Cortex of kidney (tissue), 1 donor: ENCODE data around the gene RSU1.

Source experiments
- DNase-seq: peaks from one replicate; lab custom pipeline; 2025; lab: John Stamatoyannopoulos, UW

Gene RSU1

GRCh38 chr10:16674147-16674703 lies 143.0 kb downstream of the RSU1 start:
- DNase-seq = no peak

DNA sequence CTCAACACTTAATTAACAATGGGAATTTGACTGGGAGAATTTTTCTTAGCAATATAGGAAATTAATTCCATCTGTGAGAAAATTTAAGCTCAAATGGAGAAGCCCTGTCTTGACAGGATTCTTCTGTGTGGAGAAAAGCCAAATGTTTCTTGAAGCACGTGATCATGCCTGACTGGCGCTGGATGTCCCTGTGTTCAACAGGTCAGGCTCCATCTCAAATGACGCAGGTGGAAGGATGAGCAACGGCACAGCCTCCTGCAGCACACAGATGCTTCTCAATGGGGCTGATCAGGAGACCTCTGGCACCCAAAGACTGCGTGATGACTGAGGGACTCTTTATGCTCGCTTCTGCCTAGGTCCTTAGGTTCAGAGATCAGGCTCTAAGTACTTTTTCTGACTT lies 143.8 kb downstream of the RSU1 start:
- DNase-seq = no peak

DNA sequence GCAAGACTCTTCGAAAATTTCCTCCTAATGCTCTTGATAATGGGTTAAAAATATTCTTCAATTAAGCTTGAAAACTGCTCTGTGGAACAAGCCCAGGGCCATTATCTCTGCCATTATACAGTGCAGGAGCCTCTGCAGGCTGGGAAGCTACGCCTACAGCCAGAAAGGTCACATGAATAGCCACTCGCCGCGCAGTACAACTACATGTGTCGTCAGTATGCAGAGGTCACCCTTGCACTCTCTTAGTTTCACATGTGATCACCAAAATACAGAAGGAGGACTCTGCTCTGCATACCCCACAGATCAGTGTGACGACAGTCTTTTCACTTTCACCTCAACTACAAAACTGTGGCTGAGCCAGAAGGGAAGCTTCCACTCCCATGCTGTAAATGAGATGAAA lies 153.8 kb downstream of the RSU1 start:
- DNase-seq = no peak

GRCh38 chr10:16662923-16663322 lies 154.3 kb downstream of the RSU1 start:
- no peak for DNase-seq

- DNase-seq = no peak
Measured at GRCh38 chr10:16656895-16657294, 160.3 kb downstream of the RSU1 start.

- no peak for DNase-seq
Measured at GRCh38 chr10:16653224-16653623, 164.0 kb downstream of the RSU1 start.

- no peak for DNase-seq
Measured at GRCh38 chr10:16652154-16652553, 165.1 kb downstream of the RSU1 start.

DNA sequence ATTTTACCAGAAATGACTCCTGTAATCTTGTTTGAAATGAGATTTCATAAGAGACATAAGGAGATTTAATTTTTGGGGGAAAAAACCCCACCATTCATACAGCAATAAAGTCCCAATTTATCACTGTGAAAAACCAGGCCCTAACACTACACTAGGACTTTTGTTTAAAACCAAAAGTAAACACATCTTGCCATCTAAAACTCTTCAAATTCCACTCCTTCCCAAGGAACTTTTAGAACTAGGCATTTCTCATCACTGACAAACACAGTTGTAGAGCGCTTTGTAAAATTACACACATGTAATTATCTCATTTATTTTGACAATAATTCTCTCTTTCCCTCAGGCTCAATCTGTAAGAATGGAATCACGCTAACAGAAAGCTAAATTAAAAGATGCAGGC lies 167.5 kb downstream of the RSU1 start:
- DNase-seq = no peak

DNA sequence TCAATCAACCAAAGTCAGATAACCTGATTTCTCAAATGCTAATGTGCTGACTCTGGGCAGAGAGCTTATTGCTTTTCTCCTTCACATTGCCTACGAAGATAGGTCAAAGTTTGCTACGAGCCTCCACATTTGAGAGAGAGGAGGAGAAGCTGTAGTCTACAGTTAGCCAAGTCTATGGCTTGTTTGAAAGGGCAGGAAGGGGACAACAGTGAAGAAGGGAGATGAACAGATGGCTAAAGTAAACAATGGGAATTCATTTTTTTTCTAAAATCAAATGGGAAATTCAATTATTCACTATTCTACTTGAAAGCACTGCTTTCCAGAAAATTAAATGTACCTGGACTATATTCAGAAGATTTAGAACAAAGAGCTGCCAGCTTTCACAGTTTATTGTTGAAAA lies 168.9 kb downstream of the RSU1 start:
- no peak for DNase-seq

DNA sequence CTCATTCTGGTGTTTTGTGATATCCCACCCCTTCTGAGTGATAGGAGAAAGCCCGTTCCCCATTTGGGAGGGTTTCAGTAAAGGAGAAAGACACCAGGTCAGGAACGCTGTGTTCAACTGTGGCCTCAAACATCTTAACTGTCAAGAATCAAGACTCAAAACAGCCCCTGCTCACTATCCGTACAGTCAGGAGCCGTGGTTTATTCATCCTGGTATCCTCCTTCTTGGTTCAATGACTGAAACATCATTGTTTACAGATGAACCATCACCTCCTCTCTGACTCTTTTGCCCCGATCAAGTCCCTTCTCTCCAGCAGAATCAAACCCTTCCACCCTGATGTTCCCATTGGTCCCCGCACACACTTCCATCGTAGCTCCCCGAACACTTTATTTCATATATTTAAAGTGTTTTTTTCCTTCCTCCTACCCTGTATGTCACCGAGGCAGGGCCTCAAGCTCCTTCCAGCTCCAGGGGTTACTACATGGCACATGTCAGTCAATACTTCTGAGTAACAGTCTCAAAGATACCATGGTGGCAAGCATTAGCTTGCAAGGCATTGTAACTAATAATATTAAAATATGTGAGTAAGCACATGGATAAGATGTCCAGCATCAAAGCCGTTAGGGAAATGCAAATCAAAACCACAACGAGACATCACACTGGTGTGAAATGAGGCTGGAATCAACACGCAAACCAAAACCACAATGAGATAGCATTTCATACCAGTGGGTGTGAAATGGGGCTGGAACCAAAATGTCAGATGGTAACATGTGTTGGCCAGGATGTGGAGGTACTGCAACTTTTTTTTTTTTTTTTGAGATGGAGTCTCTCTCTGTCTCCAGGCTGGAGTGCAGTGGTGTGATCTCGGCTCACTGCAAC lies 170.8 kb downstream of the RSU1 start:
- no peak for DNase-seq

DNA sequence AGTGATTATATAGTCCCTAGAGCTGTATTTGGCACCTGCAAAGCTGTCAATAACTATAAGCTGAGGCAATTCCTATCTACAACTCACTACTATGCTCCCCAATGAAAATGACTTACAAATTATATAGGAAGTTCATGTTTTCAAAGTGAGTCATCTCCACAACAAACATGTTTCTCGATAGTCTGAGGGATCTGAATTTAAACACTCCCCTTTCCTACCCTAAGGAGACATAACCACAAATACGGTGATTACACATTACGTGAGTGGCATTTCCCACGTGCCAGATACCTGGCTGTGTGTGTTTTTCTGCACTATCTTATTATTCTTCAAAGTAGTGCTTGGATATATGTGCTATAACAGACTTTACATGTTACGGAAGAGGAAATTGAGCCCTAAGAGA lies 173.1 kb downstream of the RSU1 start:
- DNase-seq = no peak

- no peak for DNase-seq
Measured at GRCh38 chr10:16643502-16643901, 173.7 kb downstream of the RSU1 start.

DNA sequence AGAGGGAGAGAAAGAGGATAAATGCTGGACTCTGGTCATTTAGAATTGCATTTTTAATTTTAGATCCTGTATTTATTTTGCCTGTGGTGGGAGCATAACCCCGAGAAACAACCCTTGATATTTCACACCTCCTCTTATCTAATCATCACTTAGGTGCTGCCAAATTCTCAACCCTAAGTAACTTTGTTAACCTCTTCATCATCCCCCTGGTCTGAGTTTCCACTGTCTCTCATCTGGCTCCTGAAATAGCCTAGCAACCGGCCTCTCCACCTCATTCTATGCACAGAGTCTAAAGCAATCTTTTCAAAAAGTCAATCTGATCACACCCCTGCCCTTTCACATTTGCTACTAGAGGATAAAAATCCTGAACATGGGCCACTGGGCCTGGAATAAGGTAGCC lies 177.1 kb downstream of the RSU1 start:
- no peak for DNase-seq

DNA sequence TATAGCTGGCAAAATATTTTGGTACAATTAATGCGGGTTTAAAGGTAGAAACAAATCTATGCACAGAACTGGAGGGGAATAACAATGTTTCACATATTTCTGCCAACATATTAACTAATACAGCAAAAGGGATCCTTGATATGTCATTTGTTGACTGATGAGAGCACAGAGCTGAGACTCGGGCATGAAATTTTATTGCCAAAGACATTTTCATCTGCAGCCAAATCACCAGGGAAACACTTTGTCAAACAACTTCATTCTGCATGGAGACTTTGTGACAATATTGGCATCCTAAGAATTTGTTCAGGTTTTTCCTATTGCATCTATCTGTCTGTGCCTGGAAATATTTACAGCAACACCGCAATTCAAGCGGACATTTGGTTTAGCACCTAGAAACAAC lies 177.8 kb downstream of the RSU1 start:
- DNase-seq = no peak

DNA sequence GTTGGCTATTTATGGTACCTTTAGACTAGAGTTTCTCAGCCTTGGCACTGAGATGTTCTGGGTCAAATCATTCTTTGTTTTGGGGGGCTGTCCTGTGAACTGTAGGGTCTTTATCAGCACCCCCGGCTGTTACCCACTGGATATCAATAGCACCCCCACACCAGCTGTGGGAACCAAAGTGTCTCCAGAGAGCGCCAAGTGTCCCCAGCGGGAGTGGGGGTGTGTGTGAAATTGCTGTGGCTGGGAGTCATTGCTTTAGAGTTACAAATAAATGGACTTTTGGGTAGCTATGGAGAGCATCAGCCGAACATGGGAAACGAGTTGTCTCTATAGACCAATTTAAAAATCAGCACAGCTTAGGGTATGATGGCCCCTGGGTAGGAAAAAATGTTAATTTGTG lies 184.2 kb downstream of the RSU1 start:
- DNase-seq = no peak

DNA sequence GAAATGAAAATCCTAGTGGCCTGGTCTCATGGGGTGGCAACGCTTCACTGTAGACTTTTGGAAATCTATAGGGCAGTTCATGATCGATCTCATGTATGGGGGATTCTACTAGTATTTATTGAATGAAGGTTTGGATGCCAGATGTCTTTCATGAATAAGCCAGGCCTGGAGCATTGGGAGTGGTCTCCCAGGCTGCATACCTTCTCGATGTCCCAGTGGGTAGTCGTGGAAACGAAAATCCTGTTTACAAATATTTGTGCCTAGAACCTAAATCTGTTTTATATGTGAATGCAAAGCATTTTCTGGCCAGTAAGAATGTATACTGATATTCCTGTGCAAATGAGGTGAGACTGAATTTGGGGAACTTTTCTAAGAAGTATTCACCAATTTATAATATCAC lies 190.5 kb downstream of the RSU1 start:
- no peak for DNase-seq

DNA sequence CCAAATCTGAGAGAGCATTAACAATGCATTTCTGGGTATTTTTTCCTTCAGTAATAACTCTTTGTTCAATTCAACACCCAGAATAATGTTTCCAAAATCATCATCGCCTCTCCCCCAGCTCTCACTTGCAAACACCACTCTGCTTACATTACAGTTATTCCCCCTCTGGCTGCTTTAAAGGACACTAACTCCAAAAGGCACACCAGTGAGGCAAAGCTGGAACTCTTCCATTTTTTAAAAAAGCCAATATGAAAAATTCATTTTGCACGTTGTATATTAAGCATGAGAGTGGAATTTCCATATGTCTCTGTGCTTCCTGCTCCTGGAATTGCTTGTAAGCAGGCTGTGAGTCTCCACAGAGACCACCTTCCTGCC lies 204.3 kb downstream of the RSU1 start:
- DNase-seq = no peak

DNA sequence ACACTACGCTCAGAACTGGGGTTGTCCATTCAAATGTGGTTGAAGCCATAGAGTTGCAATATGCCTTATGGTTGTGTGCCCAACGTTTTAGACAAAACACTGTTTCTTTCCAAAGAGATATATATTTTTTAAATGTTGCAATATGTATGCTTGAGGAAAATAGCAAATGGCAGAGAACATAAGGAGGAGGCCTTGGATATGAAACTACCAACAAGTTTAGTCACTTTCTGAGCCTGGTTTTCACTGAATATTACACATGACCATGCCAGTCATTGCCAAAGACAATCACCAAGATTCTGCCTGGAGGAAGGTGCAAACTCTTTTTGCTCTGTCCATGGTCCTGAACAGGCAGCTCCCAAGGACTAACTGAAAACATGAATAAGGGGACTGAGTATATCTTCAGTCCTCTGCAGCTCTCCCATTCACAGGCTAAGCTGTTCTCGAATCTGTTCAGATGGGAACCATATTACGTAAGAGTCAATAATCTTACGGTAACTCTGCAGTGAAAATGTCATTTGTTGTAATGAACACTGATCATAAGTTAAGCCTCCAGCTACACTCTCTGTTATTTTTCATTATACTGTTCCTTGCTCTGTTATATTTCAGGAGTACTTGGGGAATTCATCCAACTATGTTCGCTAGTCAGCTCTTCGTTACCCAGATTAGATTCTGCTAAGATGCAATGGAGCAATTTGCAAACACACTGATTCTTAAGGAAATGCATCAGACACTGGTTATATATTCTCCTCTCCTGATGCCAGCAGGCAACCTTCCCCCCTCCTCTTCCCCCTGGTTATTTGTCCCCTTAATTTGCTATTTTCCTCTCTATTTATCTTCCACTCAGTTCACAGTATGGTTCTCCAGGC lies 204.9 kb downstream of the RSU1 start:
- DNase-seq = no peak

- no peak for DNase-seq
Measured at GRCh38 chr10:16611037-16611436, 206.2 kb downstream of the RSU1 start.

DNA sequence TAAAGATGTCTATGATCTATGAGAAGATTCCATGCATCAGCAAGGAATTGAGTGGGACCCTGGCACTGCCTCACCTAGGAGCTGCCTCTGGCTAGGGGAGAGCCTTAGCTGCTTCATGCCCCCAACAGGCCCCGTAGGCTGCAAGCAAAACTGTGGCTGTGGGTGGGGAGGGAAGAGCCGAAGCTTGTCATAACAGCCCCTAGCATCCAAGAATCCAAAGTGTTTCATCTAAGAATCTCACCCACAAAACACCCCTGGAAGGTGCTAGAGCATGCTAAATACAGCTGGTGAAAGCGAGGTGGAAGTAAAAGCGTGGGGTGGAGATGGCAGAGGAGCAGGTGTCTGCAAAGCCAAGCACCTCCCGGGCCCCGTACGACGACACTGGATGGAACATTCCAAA lies 208.0 kb downstream of the RSU1 start:
- DNase-seq = no peak

GRCh38 chr10:16606923-16607322 lies 210.3 kb downstream of the RSU1 start:
- DNase-seq = no peak

DNA sequence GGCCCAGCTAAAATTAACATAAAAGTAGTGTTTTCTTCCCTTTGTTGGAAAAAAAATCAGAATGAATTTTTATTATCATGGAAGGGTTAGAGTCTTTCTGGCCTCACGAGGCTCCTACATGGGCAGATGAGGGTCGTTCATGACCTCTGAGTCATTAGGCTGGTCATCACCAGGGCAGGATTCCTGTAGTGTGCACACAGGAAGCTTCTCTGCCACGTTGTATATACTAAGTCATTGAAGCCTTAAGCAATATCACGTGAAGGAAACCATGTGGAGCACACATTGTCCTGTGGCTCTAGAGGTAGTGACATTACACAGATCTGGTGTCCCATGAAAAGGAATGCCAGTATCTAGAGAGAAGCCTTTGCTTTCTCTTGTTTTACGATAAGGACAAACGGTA lies 210.8 kb downstream of the RSU1 start:
- DNase-seq = no peak

DNA sequence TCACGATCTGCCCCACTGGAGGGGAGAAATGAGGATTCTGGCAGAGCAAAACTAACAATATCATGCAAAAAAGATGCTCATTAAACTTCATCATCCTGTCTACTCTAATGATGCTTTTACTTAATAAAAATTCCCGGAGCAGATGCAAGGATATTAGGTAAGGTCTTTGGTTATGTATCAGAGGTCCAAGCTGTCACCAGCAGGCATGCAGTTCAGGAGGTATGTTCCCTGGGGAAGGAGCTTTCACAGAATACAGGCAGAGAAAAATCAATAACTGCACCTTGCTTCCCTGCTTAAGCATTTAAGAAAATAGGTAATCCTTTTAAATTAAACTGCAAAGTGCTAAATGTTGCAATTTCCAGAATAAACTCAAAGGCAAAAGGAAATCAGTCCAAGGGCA lies 213.9 kb downstream of the RSU1 start:
- DNase-seq = no peak
